GM12864 (cell line): ENCODE results near the gene VTI1A.
A peak's percentile ranks its signal among the peaks of the same experiment; 100 is the strongest.
"Not testable (repeated sequence)": the region's sequence is repeated elsewhere in the genome, so short reads cannot be mapped to it uniquely, and the experiment has no call there.

Source experiments
- DNase-seq: peaks from one replicate; pipeline ENCODE4 v3.0.0-alpha.2; 2011; ENCODE audit warnings: low read depth
- H3K4me3 ChIP-seq: 2 replicates; pipeline ENCODE4 v1.5.1; 2011; ENCODE audit warnings: mild to moderate bottlenecking, low read depth, low read length, control low read depth
- TF ChIP-seq, protein P1 (sequence below): IDR thresholded peaks from 2 replicates; pipeline ENCODE4 v1.5.1; 2011; ENCODE audit warnings: low read depth, mild to moderate bottlenecking, moderate library complexity, low read length, control low read depth, inconsistent platforms; ENCODE audit errors: missing control alignments

VTI1A gene

DNA sequence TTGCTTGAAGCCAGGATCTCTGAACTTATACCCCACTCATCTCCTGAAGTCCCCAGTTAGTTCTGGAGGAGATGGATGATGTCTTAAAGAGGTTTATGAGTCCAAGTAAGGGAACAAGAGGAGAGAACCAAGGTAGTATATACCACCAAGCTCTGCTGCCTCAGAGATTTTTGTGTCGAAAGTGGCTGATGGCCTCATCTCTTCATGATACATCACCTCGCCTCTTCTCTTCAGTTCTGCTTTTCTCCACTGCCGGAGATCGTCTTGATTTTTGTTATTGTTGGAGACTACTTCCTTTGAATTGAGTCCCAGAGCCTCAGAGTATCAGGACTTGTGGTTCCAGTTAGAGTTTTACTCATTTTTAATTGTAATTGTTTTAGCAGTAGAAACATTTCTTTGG is 1.9 kb downstream of the VTI1A start:
- no peak overlapping the region for H3K4me3 ChIP-seq
- DNase-seq: no peak
- TF ChIP-seq, protein P1, sequence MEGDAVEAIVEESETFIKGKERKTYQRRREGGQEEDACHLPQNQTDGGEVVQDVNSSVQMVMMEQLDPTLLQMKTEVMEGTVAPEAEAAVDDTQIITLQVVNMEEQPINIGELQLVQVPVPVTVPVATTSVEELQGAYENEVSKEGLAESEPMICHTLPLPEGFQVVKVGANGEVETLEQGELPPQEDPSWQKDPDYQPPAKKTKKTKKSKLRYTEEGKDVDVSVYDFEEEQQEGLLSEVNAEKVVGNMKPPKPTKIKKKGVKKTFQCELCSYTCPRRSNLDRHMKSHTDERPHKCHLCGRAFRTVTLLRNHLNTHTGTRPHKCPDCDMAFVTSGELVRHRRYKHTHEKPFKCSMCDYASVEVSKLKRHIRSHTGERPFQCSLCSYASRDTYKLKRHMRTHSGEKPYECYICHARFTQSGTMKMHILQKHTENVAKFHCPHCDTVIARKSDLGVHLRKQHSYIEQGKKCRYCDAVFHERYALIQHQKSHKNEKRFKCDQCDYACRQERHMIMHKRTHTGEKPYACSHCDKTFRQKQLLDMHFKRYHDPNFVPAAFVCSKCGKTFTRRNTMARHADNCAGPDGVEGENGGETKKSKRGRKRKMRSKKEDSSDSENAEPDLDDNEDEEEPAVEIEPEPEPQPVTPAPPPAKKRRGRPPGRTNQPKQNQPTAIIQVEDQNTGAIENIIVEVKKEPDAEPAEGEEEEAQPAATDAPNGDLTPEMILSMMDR: no peak

DNA sequence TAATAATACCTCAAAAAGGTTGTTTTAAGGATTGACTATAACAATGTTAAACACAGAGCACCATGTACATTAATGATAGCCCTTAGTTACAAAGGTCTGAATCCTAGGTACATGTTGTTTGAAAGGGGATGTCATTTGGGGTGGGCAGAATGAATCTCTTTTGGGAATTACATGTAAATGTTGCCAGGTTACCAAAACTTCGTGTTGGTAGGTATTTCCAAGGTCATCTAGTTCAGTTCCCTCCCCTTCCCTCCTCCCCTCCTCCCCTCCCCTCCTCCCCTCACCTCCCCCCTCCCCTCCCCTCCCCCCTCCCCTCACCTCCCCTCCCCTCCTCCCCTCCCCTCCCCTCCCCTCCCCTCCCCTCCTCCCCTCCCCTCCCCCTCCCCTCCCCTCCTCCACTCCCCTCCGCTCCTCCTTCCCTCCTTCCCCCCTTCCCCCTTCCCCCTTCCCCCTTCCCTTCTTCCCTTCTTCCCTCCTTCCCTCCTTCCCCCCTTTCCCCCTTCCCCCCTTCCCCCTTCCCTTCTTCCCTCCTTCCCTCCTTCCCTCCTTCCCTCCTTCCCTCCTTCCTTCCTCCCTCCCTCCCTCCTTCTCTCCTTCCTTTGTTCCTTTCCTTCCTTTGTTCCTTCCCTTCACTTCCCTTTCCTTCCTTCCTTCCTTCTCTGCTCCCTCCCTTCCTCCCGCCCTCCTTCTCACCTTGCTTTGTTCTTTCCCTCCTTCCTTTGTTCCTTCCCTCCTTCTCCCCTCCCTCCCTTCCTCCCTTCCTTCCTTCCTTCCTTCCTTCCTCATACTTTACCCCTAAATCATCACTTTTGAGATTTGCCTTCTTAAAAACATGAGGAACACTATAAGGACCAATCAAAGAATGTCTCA is 8.1 kb downstream of the VTI1A start:
- DNase-seq: no peak
- no peak overlapping the region for H3K4me3 ChIP-seq
- TF ChIP-seq, protein P1: no peak

DNA sequence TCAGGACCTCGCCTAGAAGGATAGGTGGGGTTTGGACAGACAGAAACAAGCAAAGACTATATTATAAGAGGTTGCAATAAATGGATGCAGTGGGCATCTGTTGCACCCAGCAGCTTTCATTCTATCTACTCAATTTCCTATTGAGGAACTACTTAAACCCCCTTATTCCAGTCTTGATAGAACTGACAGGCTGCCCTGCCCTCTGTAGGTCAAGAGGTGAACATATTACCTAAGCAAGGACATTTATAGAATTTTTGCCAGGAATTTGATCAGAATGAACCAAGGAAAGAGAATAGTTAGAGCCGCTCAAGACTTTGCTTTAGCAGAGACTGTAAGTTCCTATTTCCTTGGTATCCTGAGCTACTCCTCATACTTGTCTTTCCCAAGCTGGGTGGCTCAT is 9.5 kb downstream of the VTI1A start:
- DNase-seq: no peak
- H3K4me3 ChIP-seq: no peak overlapping the region
- TF ChIP-seq, protein P1: peak; percentile 30

DNA sequence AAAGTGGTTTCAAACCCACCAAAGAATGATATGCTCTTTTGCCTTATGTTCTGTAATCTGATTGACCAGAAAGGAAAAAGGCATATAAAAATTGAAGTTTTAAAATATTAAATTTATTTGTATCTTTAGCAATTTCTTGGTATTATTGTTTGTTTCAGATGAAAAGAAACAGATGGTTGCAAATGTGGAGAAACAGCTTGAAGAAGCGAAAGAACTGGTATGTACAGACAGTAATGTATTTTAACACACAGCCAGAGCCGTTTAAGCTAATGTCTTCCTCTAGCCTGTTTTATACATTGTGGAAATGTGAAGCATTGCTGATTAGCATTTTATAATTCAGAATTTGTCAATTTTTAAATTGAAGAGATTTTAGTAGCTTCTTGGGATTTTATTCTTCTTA is 13.4 kb downstream of the VTI1A start:
- DNase-seq: no peak
- no peak overlapping the region for H3K4me3 ChIP-seq
- TF ChIP-seq, protein P1: no peak

DNA sequence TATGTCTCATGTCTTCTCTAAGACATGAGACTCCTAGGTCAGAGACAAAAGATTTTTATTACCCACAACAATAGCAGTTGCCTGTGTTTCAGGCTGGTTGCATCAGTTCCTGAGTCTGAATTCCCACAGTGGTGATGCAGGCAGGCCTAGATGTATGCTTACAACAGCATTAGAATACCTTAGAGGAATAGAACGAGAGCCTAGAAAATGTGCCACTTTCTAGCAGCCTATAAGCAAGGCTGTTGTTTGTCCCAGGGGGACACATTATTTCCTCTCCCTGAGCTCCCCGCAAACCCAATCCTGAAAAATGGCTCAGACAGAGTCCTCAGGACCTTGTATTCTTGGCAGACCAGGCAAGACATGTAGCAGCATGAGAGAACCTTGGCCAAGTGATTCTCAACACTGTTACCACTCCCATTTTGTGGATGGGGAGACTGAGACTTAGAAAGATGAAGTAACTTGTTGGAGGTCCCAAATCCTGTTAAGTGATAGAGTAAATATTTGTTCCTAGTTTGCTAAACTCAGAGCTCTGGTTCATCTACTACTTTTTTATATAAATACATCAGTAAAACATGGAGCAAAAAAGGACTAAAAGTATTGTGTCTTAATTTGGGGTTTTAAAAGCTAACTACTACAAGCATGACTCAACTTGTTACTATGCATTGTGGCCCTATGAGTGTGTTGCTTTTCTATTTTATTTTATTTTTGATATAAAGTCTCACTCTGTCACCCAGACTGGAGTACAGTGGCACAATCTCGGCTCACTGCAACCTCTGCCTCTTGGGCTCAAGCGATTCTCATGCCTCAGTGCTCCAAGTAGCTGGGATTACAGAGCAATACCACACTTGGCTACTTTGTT is 14.2 kb downstream of the VTI1A start:
- TF ChIP-seq, protein P1: no peak
- no peak for DNase-seq
- H3K4me3 ChIP-seq: no peak overlapping the region

DNA sequence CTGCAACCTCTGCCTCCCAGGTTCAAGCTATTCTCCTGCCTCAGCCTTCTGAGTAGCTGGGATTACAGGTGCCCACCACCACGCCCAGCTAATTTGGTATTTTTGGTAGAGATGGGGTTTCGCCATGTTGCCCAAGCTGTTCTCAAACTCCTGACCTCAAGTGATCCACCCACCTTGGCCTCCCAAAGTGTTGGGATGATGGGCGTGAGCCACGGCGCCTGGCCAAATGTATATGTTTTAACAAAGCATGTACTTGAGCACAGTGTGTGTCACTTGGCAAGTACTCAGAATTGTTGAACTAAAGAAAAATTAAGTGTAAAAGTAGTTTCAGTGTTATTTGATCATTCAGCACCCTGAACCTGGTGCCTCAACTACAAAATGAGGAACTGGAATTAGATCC is 17.1 kb downstream of the VTI1A start:
- not testable (repeated sequence) for H3K4me3 ChIP-seq, DNase-seq

DNA sequence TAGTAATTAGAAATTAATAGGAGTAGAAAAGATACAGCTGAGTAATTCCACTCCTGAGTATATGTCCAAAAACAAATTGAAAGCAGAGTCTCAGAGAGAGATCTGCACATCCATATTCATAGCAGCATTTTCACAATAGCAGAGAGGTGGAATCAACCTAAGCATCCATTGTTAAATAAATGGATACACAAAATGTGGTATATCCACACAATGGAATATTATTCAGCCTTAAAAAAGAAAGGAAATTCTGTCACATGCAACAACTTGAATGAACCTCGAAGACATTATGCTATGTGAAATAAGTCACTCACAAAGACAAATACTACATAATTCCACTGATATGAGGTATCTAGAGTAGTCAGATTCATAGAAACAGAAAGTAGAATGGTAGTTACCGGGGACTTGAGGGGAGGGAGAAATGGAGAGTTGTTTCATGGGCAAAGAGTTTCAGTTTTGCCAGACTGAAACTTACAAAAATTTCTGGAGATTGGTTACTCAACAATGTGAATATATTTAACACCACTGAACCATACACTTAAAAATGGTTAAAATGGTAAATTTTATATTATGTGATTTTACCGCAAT is 18.4 kb downstream of the VTI1A start:
- no peak for DNase-seq
- no peak overlapping the region for H3K4me3 ChIP-seq
- TF ChIP-seq, protein P1: no peak
